Esophagus squamous epithelium (tissue), 4 donors: Measurements from ENCODE around the gene SPINK1.

ENCODE experiments used
- CTCF ChIP-seq, 6 experiments: fragments of 450-650 bp in 4 of 6; fragments of 200-600 bp in 2 of 6; sonication (generic) in 2 of 6; IDR thresholded peaks; one replicate each; pipeline ENCODE4 v1.5.1; 2016 to 2019; ENCODE audit warnings: antibody characterized with exemption in 6 of 6, mild to moderate bottlenecking in 4 of 6, moderate library complexity in 4 of 6
- POLR2A ChIP-seq, 4 donors: fragments of 450-650 bp; IDR thresholded peaks; one replicate each; pipeline ENCODE4 v1.6.1; 2017; ENCODE audit warnings: antibody characterized with exemption in 4 of 4, mild to moderate bottlenecking in 4 of 4, moderate library complexity in 3 of 4

DNA sequence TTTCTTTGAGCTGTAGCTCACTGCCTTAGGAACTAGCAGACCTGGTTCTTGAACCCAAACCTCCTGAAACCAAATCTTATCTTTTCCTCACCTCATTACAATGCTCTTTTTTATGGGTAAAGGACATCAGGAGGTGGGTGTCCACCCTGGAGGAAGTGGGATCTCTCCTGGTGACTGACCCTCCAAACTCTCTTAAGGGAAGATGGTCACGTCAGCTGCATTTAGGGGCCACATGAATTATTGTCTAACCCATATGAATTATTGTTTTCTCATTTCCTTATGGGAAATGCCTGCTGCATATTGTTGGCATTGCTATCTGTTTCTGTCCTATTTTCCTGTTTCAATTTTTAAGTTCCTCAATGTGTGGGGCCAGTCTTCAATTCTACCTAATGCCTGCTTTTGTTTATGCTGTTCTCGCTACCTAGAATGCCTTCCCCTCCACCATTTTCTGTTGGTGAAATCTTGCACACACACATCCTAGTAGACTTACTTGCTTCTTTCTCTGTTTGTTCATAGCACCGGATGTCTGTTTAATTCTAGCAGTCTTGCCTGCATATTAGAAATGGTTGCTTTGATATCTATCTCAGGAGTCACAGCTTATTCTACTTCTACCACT is 22.0 kb upstream of the SPINK1 start:
- TF ChIP-seq CTCF (IDR thresholded peaks at IDR 0.05), result no peak
- no peak for TF ChIP-seq POLR2A (IDR thresholded peaks at IDR 0.05)
